ENCODE results near the gene CLP1.

The CLP1 gene

DNA sequence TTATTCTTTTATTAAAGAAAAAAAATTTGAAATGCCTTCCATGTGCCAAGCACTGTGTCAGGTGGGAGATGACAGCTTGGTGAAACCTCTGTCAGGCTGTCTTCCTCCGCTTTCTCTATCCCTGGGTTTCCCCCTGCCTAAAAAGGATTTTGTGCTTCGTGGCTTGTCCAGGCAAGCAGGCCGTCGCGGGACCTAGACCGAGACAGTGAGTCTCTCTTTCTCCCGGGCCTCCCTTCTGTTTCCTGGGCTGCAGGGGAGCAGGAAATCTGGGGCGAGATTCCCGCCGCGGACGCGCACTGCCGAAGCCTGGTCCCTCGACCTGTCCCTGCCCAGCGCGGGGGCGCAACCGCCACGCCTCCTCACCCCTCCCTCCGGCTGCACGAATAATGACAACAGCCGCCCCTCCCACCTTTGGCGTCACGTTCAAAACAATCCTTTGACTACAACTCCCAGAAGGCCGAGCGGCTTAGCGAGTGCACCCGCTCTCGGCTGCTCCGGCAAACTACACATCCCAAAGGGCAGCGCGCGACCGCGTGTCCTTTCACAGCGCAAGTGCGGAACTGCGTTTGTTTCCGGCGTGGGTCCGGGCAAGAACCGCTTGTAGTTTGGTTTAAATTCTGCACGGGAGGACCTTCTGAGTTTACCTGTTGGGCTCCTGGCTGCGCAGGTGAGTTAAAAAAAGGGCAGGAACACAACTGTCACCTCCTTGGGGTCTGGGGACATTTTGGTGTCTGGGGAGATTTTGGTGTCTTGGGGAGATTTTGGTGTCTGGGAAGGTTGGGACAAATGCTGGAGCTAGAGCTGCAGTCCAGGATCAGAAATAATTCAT, at the start of gene CLP1:
CLP1 (plus strand) TSS at position 569 of the 829 bp plus-strand sequence. CDS start 1,715 bp downstream, outside the sequence.
- TF ChIP-seq, protein P1, sequence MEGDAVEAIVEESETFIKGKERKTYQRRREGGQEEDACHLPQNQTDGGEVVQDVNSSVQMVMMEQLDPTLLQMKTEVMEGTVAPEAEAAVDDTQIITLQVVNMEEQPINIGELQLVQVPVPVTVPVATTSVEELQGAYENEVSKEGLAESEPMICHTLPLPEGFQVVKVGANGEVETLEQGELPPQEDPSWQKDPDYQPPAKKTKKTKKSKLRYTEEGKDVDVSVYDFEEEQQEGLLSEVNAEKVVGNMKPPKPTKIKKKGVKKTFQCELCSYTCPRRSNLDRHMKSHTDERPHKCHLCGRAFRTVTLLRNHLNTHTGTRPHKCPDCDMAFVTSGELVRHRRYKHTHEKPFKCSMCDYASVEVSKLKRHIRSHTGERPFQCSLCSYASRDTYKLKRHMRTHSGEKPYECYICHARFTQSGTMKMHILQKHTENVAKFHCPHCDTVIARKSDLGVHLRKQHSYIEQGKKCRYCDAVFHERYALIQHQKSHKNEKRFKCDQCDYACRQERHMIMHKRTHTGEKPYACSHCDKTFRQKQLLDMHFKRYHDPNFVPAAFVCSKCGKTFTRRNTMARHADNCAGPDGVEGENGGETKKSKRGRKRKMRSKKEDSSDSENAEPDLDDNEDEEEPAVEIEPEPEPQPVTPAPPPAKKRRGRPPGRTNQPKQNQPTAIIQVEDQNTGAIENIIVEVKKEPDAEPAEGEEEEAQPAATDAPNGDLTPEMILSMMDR (conservative IDR thresholded peaks at IDR 0.05): no peak
- H3K27ac ChIP-seq: peak within 1 kb of the TSS; percentile 77

DNA sequence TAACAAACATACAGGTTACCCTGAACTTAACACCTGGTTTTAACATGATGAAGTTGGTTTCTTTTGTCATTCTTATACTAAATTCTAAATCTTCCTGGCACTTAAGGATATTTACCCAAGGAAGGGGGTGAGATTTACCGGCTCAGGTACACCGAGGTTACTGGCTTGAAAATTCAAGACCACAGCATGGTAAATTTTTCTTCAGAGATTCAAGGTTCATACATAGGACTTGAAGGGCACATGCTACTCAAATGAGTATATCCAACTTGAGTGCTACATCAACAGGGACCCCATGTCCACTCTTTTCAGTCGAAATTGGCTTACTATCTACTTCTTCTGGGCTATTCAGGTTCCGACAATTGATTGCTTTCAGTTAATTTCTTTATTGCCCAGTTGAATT, 47.4 kb upstream of the CLP1 start:
- TF ChIP-seq, protein P1 (conservative IDR thresholded peaks at IDR 0.05): no peak
- H3K27ac ChIP-seq: no peak overlapping the region

DNA sequence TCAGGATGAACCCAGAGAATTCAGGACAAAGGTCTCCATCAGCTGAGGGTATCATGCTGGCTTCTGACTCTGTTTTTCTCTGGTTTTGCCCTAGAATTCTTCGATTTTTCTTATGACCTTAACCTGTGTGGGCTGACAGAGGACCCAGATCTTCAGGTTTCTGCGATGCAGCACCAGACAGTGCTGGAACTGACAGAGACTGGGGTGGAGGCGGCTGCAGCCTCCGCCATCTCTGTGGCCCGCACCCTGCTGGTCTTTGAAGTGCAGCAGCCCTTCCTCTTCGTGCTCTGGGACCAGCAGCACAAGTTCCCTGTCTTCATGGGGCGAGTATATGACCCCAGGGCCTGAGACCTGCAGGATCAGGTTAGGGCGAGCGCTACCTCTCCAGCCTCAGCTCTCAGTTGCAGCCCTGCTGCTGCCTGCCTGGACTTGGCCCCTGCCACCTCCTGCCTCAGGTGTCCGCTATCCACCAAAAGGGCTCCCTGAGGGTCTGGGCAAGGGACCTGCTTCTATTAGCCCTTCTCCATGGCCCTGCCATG, 43.3 kb upstream of the CLP1 start:
- H3K27ac ChIP-seq: no peak overlapping the region
- TF ChIP-seq, protein P1 (conservative IDR thresholded peaks at IDR 0.05): no peak

DNA sequence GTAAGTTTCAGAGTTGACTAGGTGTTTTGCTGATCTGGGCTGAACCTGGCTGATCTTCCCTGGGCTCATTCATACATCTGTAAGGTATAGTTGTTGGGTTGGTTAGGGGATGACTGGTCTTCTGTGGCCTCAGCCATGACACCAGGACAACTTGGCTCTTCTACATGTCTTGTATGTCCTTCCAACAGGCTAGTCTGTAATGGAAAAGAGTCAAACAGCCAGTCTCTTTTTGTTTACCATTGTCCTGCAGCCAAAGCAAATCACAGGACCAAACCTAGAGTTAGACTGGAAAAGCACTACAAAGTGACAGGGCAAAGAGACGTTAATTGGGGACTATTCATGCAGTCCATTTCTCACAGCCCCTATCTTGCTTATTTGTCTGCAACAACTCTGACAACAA, 42.3 kb upstream of the CLP1 start:
- TF ChIP-seq, protein P1 (conservative IDR thresholded peaks at IDR 0.05): no peak
- H3K27ac ChIP-seq: no peak overlapping the region

DNA sequence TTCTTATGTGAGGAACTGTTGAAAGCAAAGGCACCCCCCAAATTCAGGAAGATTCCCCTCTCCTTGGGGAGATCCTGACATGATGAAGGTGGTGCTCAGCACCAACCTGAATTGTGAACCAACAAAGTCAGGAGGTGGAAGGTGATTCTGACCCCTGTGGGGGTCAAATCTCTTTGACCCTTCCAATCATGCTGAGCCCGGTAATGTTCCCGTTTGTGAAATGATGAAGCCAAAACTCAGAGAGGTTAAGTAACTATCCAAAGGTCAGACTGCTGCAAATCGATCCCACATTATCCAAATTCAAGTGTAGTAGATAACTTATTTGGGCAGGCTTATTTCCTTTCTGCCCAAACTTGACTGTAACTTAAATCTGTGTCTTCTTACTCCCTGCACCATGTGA, 41.0 kb upstream of the CLP1 start:
- H3K27ac ChIP-seq: no peak overlapping the region
- TF ChIP-seq, protein P1 (conservative IDR thresholded peaks at IDR 0.05): no peak

DNA sequence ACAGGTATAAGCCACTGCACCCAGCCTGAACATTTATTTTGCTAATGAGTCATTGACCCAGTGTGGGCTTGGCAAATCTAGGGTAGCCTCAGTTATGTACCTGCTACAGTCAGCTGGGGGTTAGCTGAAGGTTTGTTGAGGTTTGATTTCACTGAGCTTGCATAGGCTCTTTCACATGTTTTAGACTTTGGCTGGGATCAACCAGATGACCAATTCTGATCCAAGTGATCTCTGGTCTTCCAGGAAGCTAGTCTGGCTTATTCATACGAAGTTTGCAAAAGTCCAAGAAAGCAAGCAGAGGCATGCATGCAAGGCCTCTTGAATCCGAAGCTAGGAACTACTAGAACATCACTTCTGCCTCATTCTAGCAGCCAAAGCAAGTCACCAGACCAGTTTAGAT, 39.1 kb upstream of the CLP1 start:
- TF ChIP-seq, protein P1 (conservative IDR thresholded peaks at IDR 0.05): no peak

DNA sequence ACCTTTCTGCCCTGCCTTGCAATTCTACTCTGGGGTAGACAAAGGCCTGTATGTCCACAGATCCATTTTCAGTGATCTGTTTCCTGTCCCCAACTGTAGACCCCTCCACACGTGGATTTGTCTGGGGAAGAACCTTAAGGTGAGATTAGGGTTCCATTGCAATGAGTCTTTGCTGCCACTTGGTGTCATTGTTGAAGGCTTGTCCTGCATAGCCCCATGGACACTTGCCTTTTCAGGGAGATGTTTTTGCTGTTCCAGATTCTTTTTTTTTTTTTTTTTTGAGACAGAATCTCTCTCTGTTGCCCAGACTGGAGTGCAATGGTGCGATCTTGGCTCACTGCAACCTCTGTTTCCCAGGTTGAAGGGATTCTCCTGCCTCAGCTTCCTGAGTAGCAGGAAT, 38.2 kb upstream of the CLP1 start:
- TF ChIP-seq, protein P1 (conservative IDR thresholded peaks at IDR 0.05): no peak
- H3K27ac ChIP-seq: no peak overlapping the region

More for the DNA sequence above, 39.1 kb upstream of the CLP1 start:
- no peak overlapping the region for H3K27ac ChIP-seq
